Parathyroid adenoma (tissue), 2 donors: ENCODE results near the gene HDGF.

ENCODE experiments used
- H2AFZ ChIP-seq: fragments of 300-600 bp; sonication (generic); one replicate; pipeline ENCODE4 v1.7.0; 2017; ENCODE audit warnings: antibody characterized with exemption, mild to moderate bottlenecking
- H3K27ac ChIP-seq: fragments of 300-600 bp; sonication (generic); one replicate; pipeline ENCODE4 v1.7.0; 2017
- H3K27me3 ChIP-seq: fragments of 300-600 bp; sonication (generic); one replicate; pipeline ENCODE4 v1.7.0; 2017; ENCODE audit warnings: low read length; ENCODE audit not compliant: control insufficient read depth, insufficient read depth
- H3K36me3 ChIP-seq: fragments of 300-600 bp; sonication (generic); one replicate; pipeline ENCODE4 v1.7.0; 2017; ENCODE audit warnings: low read length; ENCODE audit not compliant: control insufficient read depth, insufficient read depth
- H3K4me1 ChIP-seq: fragments of 300-600 bp; sonication (generic); one replicate; pipeline ENCODE4 v1.7.0; 2017; ENCODE audit warnings: control low read depth
- H3K4me2 ChIP-seq: fragments of 300-600 bp; sonication (generic); one replicate; pipeline ENCODE4 v1.7.0; 2017; ENCODE audit warnings: low read length
- H3K4me3 ChIP-seq: fragments of 300-600 bp; sonication (generic); one replicate; pipeline ENCODE4 v1.7.0; 2017; ENCODE audit warnings: low read depth, low read length
- H3K79me2 ChIP-seq: fragments of 300-600 bp; sonication (generic); one replicate; pipeline ENCODE4 v1.7.0; 2017; ENCODE audit warnings: control low read depth
- H3K9ac ChIP-seq: fragments of 300-600 bp; sonication (generic); one replicate; pipeline ENCODE4 v1.7.0; 2017; ENCODE audit warnings: mild to moderate bottlenecking
- H3K9me3 ChIP-seq: fragments of 300-600 bp; sonication (generic); one replicate; pipeline ENCODE4 v1.7.0; 2017; ENCODE audit warnings: low read length; ENCODE audit not compliant: control insufficient read depth
- CTCF ChIP-seq: fragments of 300-600 bp; sonication (generic); IDR thresholded peaks from one replicate; pipeline ENCODE4 v1.7.0; 2017; ENCODE audit warnings: antibody characterized with exemption, mild to moderate bottlenecking
- donor health status: primary hyperparathyroidism.

The HDGF gene

DNA sequence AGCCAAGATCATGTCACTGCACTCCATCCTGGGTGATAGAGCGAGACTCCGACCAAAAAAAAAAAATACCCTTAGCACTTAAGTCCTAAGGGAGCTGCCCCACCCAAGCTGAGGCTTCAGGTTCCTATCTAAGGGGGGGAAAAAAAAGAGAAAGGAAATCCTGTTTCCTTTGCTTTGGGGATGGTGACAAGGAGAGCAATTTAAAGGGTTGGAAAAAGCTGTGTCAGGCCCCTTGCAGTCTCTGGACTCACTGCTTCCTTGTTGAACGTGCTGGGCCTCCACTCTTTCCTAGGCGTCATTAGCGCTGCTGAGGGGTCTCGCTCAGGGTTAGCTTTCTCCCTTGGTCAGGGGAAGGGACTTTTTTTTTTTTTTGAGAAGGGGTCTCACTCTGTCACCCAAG is 34.0 kb upstream of the HDGF start:
- H3K4me3 ChIP-seq: no peak overlapping the region
- no peak overlapping the region for H2AFZ ChIP-seq
- no peaks in the 10 kb centered on the region for H3K27me3 ChIP-seq
- no peak overlapping the region for H3K4me2 ChIP-seq
- H3K36me3 ChIP-seq: no peaks in the 10 kb centered on the region
- no peak overlapping the region for H3K9ac ChIP-seq
- no peak overlapping the region for H3K27ac ChIP-seq
- no peak for TF ChIP-seq CTCF
- H3K4me1 ChIP-seq: no peaks in the 10 kb centered on the region
- no peaks in the 10 kb centered on the region for H3K9me3 ChIP-seq
- H3K79me2 ChIP-seq: peaks cover 21% of the 10 kb centered on the region

GRCh38 chr1:156781585-156782186 is 30.2 kb upstream of the HDGF start:
- TF ChIP-seq CTCF: no peak
- Histone ChIP-seq H3K36me3 (no peaks in the 10 kb centered on the region), H2AFZ (no peak overlapping the region), H3K27ac (no peak overlapping the region), H3K4me1 (peaks cover 4% of the 10 kb centered on the region), H3K9me3 (no peaks in the 10 kb centered on the region), H3K4me3 (no peak overlapping the region), H3K79me2 (peaks cover 25% of the 10 kb centered on the region), H3K27me3 (no peaks in the 10 kb centered on the region), H3K9ac (no peak overlapping the region), H3K4me2 (no peak overlapping the region)

GRCh38 chr1:156777573-156777972 is 26.1 kb upstream of the HDGF start:
- no peaks in the 10 kb centered on the region for H3K27me3 ChIP-seq
- H3K79me2 ChIP-seq: peaks cover 33% of the 10 kb centered on the region
- H2AFZ ChIP-seq: no peak overlapping the region
- no peak overlapping the region for H3K4me2 ChIP-seq
- H3K36me3 ChIP-seq: no peaks in the 10 kb centered on the region
- H3K27ac ChIP-seq: no peak overlapping the region
- no peaks in the 10 kb centered on the region for H3K9me3 ChIP-seq
- no peak for TF ChIP-seq CTCF
- H3K9ac ChIP-seq: no peak overlapping the region
- H3K4me3 ChIP-seq: no peak overlapping the region
- peaks cover 8% of the 10 kb centered on the region for H3K4me1 ChIP-seq

GRCh38 chr1:156776942-156777341 is 25.5 kb upstream of the HDGF start:
- no peak overlapping the region for H3K4me3 ChIP-seq
- peaks cover 10% of the 10 kb centered on the region for H3K4me1 ChIP-seq
- H2AFZ ChIP-seq: no peak overlapping the region
- peaks cover 32% of the 10 kb centered on the region for H3K79me2 ChIP-seq
- no peaks in the 10 kb centered on the region for H3K36me3 ChIP-seq
- H3K27me3 ChIP-seq: no peaks in the 10 kb centered on the region
- no peak overlapping the region for H3K9ac ChIP-seq
- H3K4me2 ChIP-seq: no peak overlapping the region
- H3K27ac ChIP-seq: no peak overlapping the region
- no peak for TF ChIP-seq CTCF
- no peaks in the 10 kb centered on the region for H3K9me3 ChIP-seq

- H3K9ac ChIP-seq: no peak overlapping the region
- H3K36me3 ChIP-seq: no peaks in the 10 kb centered on the region
- H3K9me3 ChIP-seq: no peaks in the 10 kb centered on the region
- H3K4me3 ChIP-seq: no peak overlapping the region
- no peak overlapping the region for H3K27ac ChIP-seq
- H3K27me3 ChIP-seq: no peaks in the 10 kb centered on the region
- no peak for TF ChIP-seq CTCF
- peaks cover 10% of the 10 kb centered on the region for H3K4me1 ChIP-seq
- H2AFZ ChIP-seq: no peak overlapping the region
- H3K4me2 ChIP-seq: no peak overlapping the region
- H3K79me2 ChIP-seq: peaks cover 30% of the 10 kb centered on the region
Measured at GRCh38 chr1:156775799-156776198, 24.3 kb upstream of the HDGF start.
